ENCODE results near the gene ACTR3C.
A peak's percentile ranks its signal among the peaks of the same experiment; 100 is the strongest.
"Not testable (repeated sequence)": the region's sequence is repeated elsewhere in the genome, so short reads cannot be mapped to it uniquely, and the experiment has no call there.

Gene ACTR3C

GRCh38 chr7:150336746-150337145 lies 13.4 kb upstream of the ACTR3C start:
- DNase-seq = no peak

- no peak for DNase-seq
Measured at GRCh38 chr7:150335774-150336112, 12.4 kb upstream of the ACTR3C start.

- no peak for DNase-seq
Measured at GRCh38 chr7:150335108-150335773, 11.9 kb upstream of the ACTR3C start.

- no peak for DNase-seq
Measured at GRCh38 chr7:150334108-150334507, 10.8 kb upstream of the ACTR3C start.

- no peak for DNase-seq
Measured at GRCh38 chr7:150333659-150334058, 10.3 kb upstream of the ACTR3C start.

GRCh38 chr7:150332852-150333635 lies 9.7 kb upstream of the ACTR3C start:
- no peak for DNase-seq

GRCh38 chr7:150330211-150330885 lies 7.0 kb upstream of the ACTR3C start:
- DNase-seq = no peak

GRCh38 chr7:150329331-150330120 lies 6.2 kb upstream of the ACTR3C start:
- peak in 25 of 56 donors; percentile 13 to 70 (median 39) for DNase-seq

- DNase-seq = no peak
Measured at GRCh38 chr7:150327308-150327707, 4.0 kb upstream of the ACTR3C start.

GRCh38 chr7:150326657-150327268 lies 3.4 kb upstream of the ACTR3C start:
- no peak for DNase-seq

GRCh38 chr7:150325901-150326300 lies 2.6 kb upstream of the ACTR3C start:
- no peak for DNase-seq

GRCh38 chr7:150325110-150325611 lies 1.8 kb upstream of the ACTR3C start:
- DNase-seq = no peak

GRCh38 chr7:150324373-150324961 lies 1.1 kb upstream of the ACTR3C start:
- no peak for DNase-seq

- peak in 3 of 56 donors; percentile 15 to 57 (median 27) for DNase-seq
Measured at GRCh38 chr7:150323682-150324372, 482 bp upstream of the ACTR3C start.

- DNase-seq = no peak
Measured at GRCh38 chr7:150322114-150322832, 1.1 kb downstream of the ACTR3C start.

GRCh38 chr7:150321788-150322113 lies 1.6 kb downstream of the ACTR3C start:
- DNase-seq = no peak

- DNase-seq = no peak
Measured at GRCh38 chr7:150317748-150318444, 5.4 kb downstream of the ACTR3C start.

- DNase-seq = not testable (repeated sequence)
Measured at GRCh38 chr7:150316987-150317386, 6.4 kb downstream of the ACTR3C start.

Data from nucleus accumbens (tissue), 56 donors.